GM20000 (cell line): ENCODE measurements around the gene ADCK1.
A peak's percentile ranks its signal among the peaks of the same experiment; 100 is the strongest.
"Not testable (repeated sequence)": the region's sequence is repeated elsewhere in the genome, so short reads cannot be mapped to it uniquely, and the experiment has no call there.

ENCODE experiments used
- DNase-seq: peaks from one replicate; pipeline ENCODE4 v3.0.0; 2012; ENCODE audit warnings: low spot score
- TF ChIP-seq, protein P1 (sequence below): IDR thresholded peaks from 2 replicates; pipeline ENCODE4 v1.5.1; 2012; ENCODE audit warnings: mild to moderate bottlenecking, control low read depth; ENCODE audit errors: extremely low read depth, missing control alignments

ADCK1 gene

DNA sequence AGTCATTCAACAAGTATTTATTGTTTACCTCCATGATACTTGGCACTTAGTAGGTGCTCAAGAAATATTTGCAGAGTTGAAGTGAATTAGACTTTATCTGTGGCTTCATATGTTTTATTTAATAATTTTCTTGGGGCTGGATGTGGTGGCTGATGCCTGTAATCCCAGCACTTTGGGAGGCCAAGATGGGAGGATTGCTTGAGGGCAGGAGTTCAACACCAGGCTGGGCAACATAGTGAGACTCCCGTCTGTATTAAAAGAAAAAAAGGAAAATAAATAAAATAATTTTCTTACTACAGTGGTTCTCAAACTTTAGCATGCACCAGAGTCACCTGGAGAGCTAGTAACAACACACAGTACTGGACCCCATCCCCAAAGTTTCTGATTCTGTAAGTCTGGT is 905 bp downstream of the ADCK1 start:
- TF ChIP-seq, protein P1, sequence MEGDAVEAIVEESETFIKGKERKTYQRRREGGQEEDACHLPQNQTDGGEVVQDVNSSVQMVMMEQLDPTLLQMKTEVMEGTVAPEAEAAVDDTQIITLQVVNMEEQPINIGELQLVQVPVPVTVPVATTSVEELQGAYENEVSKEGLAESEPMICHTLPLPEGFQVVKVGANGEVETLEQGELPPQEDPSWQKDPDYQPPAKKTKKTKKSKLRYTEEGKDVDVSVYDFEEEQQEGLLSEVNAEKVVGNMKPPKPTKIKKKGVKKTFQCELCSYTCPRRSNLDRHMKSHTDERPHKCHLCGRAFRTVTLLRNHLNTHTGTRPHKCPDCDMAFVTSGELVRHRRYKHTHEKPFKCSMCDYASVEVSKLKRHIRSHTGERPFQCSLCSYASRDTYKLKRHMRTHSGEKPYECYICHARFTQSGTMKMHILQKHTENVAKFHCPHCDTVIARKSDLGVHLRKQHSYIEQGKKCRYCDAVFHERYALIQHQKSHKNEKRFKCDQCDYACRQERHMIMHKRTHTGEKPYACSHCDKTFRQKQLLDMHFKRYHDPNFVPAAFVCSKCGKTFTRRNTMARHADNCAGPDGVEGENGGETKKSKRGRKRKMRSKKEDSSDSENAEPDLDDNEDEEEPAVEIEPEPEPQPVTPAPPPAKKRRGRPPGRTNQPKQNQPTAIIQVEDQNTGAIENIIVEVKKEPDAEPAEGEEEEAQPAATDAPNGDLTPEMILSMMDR, result no peak
- no peak for DNase-seq

DNA sequence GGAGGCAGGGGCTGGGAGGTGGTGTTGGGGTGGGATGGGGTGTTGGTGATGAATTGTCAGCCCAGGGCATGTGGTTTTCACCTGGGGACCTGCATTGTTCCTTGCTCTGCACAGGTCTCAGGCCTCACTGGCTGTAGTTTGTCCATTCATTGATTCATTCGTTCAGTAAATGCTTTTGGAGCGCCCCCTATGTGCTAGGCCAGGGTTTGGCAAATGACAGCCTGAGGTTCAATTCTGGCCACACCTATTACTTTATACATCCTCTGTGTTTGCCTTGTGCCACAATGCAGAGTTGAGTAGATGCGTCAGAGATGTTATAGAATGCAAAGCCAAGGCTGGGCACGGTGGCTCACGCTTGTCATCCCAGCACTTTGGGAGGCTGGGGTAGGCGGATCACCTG is 4.7 kb downstream of the ADCK1 start:
- TF ChIP-seq, protein P1, result peak; percentile 42
- peak; percentile 49 for DNase-seq

DNA sequence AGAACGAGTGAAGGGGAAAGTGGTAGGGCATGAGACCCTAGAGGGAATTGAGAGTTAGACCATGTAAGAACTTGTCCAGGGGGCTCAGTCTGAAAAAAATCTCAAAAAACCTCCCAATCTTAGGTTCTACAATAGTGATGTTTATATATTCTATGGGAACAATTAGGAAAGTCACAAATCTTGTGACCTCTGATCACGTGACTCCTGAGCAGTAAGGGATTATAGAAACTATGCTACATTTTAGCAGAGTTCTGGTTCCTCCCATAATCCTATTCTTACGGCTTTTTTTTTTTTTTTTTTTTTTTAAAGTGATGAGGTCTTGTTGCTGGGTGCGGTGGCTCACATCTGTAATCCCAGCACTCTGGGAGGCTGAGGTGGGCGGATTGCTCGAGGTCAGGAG is 5.8 kb downstream of the ADCK1 start:
- DNase-seq, result no peak
- TF ChIP-seq, protein P1, result no peak

DNA sequence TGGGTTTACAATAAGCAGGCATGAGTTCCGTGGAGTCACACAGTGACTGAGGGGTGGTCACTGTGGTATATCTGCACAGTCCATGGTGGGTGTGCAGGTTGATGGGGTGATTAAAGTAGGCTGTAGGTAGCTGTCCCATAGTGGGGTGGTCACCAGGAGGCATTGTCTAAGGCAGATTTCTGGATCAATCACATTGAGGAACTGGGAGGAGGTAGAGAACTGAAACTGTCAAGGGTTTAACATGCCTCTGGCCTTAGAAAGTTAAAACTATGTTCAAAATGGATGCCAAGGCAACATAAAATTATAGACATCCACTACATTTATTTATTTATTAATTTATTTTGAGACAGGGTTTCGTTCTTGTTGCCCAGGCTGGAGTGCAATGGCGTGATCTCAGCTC is 8.3 kb downstream of the ADCK1 start:
- no peak for DNase-seq
- TF ChIP-seq, protein P1, result no peak

DNA sequence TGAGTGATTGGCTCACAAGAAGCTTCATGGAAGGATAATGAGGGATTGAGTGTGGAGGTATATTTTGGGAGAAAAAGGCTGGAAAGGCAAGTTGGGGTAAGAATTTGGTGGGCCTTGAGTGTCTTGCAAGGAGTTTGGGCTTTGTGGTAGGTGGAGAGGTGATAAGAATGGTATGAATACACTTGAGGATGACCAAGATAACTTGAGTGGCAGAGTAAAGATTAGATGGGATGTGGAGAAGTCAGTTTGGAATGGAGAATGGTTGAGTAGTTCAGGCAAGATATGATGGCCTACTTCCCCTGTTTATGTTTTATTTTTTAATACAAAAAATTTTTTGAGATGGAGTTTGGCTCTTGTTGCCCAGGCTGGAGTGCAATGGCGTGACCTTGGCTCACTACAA is 9.1 kb downstream of the ADCK1 start:
- DNase-seq, result no peak
- TF ChIP-seq, protein P1, result no peak

DNA sequence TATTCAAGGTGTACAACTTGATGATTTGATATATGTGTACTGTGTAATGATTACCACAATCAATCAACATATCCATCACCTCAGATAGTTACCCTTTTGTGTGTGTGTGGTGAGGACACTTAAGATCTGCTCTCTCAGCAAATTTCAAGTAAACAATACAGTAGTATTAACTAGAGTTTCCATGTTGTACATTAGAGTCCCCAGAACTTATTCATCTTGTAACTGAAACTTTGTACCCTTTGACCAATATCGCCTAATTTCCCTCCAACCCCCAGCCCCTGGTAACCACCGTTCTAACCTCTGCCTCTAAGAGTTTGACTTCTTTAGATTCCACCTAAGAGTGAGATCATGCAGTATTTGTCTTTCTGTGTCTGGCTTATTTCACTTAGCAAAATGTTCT is 12.1 kb downstream of the ADCK1 start:
- DNase-seq, result no peak
- TF ChIP-seq, protein P1, result no peak

DNA sequence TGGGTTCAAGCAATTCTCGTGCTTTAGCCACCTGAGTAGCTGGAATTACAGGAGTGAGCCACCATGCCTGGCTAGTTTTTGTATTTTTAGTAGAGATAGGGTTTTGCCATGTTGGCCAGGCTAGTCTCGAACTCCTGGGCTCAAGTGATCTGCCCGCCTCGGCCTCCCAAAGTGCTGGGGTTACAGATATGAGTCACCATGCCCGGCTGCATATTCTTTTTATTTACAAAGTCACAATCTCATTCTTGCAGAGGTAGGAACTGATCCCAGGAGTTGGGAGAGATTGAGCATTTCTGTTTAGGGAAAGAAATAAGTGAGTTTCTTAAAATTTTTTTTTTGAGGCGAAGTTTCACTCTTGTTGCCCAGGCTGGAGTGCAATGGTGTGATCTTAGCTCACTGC is 12.8 kb downstream of the ADCK1 start:
- not testable (repeated sequence) for DNase-seq

DNA sequence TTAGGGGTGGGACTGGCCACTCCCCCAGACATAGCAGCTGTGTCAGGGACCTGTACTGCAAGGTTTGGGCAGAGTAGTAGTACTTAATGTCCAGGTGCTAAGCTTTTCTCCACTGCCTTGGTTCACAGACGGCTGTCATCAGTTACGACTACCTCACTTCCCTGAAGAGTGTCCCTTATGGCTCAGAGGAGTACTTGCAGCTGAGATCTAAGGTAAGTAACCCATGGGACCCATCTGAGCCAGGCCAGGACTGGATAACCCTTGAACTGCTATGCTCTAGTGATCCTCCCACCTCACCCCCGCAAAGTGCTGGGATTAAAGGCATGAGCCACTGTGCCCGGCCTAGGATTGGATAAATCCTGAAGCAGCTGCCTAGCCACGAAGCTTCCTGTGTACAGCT is 22.4 kb downstream of the ADCK1 start:
- no peak for DNase-seq
- TF ChIP-seq, protein P1, result no peak
